ENCODE results near the gene AHCTF1.

AHCTF1 gene

GRCh38 chr1:246794828-246795671 lies 136.7 kb downstream of the AHCTF1 start:
- Histone ChIP-seq H3K9me3 (ENCODE audit: control insufficient read depth, low read length) (no peaks in the 10 kb centered on the region), H3K4ac (ENCODE audit: low read depth in 1 of 2, low read length in 2 of 2) (no peak overlapping the region), H3K23ac (ENCODE audit: low read length in 2 of 2) (no peak overlapping the region), H3K14ac (ENCODE audit: low read length in 2 of 2) (peak overlapping the region in 1 of 2 experiments; percentile 48), H4K8ac (ENCODE audit: low read length) (no peak overlapping the region), H4K91ac (ENCODE audit: low read length) (no peak overlapping the region), H2BK15ac (ENCODE audit: low read depth, poor library complexity, severe bottlenecking) (no peak overlapping the region), H3K36me3 (ENCODE audit: control insufficient read depth in 1 of 2, insufficient read depth in 2 of 2, low read depth in 1 of 2, low read length in 2 of 2) (peaks cover 0 to 6% of the 10 kb centered on the region in 2 experiments), H2AFZ (ENCODE audit: low read depth, low read length) (no peak overlapping the region), H3K4me2 (ENCODE audit: low read length, poor library complexity, severe bottlenecking) (no peak overlapping the region), H3K9ac (ENCODE audit: low read length) (no peak overlapping the region), H2BK120ac (ENCODE audit: low read depth, low read length) (no peak overlapping the region), H3K4me3 (ENCODE audit: insufficient read depth in 1 of 2, low read depth in 1 of 2, low read length in 2 of 2) (no peak overlapping the region), H2AK5ac (ENCODE audit: low read length, severe bottlenecking) (no peak overlapping the region), H2BK12ac (ENCODE audit: low read length in 2 of 2) (peak overlapping the region in 1 of 2 experiments; percentile 25), H3K4me1 (ENCODE audit: control insufficient read depth, insufficient read depth, low read depth, low read length) (peaks cover 6% of the 10 kb centered on the region), H3K18ac (ENCODE audit: low read depth in 1 of 2, low read length in 2 of 2) (peak overlapping the region in 1 of 2 experiments; percentile 68), H2BK5ac (ENCODE audit: low read depth, low read length, poor library complexity, severe bottlenecking) (no peak overlapping the region), H3K27me3 (ENCODE audit: control insufficient read depth in 1 of 2, insufficient read depth in 1 of 2, low read length in 2 of 2) (peaks cover 8 to 50% of the 10 kb centered on the region in 2 experiments), H3K79me1 (replicated peaks; ENCODE audit: low read length, poor library complexity, severe bottlenecking) (no peaks in the 10 kb centered on the region), H3K27ac (ENCODE audit: low read length, poor library complexity, severe bottlenecking) (no peak overlapping the region)
- WGBS = 81% methylated on average over 25 of the region's 27 CpGs
- peak; percentile 58 for DNase-seq

- H3K9ac ChIP-seq (ENCODE audit: low read length) = no peak overlapping the region
- H2BK5ac ChIP-seq (ENCODE audit: low read depth, low read length, poor library complexity, severe bottlenecking) = no peak overlapping the region
- no peak overlapping the region for H3K18ac ChIP-seq (ENCODE audit: low read depth in 1 of 2, low read length in 2 of 2)
- H3K4me3 ChIP-seq (ENCODE audit: insufficient read depth in 1 of 2, low read depth in 1 of 2, low read length in 2 of 2) = no peak overlapping the region
- peaks cover 0 to 6% of the 10 kb centered on the region in 2 experiments for H3K36me3 ChIP-seq (ENCODE audit: control insufficient read depth in 1 of 2, insufficient read depth in 2 of 2, low read depth in 1 of 2, low read length in 2 of 2)
- H3K27ac ChIP-seq (ENCODE audit: low read length, poor library complexity, severe bottlenecking) = no peak overlapping the region
- H3K23ac ChIP-seq (ENCODE audit: low read length in 2 of 2) = no peak overlapping the region
- no peak overlapping the region for H2AFZ ChIP-seq (ENCODE audit: low read depth, low read length)
- WGBS = 44% methylated on average over 16 of the region's 18 CpGs
- no peak overlapping the region for H2AK5ac ChIP-seq (ENCODE audit: low read length, severe bottlenecking)
- H3K4ac ChIP-seq (ENCODE audit: low read depth in 1 of 2, low read length in 2 of 2) = no peak overlapping the region
- no peaks in the 10 kb centered on the region for H3K9me3 ChIP-seq (ENCODE audit: control insufficient read depth, low read length)
- H3K4me2 ChIP-seq (ENCODE audit: low read length, poor library complexity, severe bottlenecking) = no peak overlapping the region
- peaks cover 8 to 46% of the 10 kb centered on the region in 2 experiments for H3K27me3 ChIP-seq (ENCODE audit: control insufficient read depth in 1 of 2, insufficient read depth in 1 of 2, low read length in 2 of 2)
- no peak overlapping the region for H4K8ac ChIP-seq (ENCODE audit: low read length)
- H3K4me1 ChIP-seq (ENCODE audit: control insufficient read depth, insufficient read depth, low read depth, low read length) = peaks cover 6% of the 10 kb centered on the region
- H3K14ac ChIP-seq (ENCODE audit: low read length in 2 of 2) = no peak overlapping the region
- H2BK12ac ChIP-seq (ENCODE audit: low read length in 2 of 2) = no peak overlapping the region
- no peaks in the 10 kb centered on the region for H3K79me1 ChIP-seq (replicated peaks; ENCODE audit: low read length, poor library complexity, severe bottlenecking)
- no peak overlapping the region for H2BK15ac ChIP-seq (ENCODE audit: low read depth, poor library complexity, severe bottlenecking)
- no peak overlapping the region for H2BK120ac ChIP-seq (ENCODE audit: low read depth, low read length)
- H4K91ac ChIP-seq (ENCODE audit: low read length) = no peak overlapping the region
- DNase-seq = peak; percentile 30
Observed at GRCh38 chr1:246794048-246794827, 137.5 kb downstream of the AHCTF1 start.

- Histone ChIP-seq H4K91ac (ENCODE audit: low read length) (no peak overlapping the region), H3K4ac (ENCODE audit: low read depth in 1 of 2, low read length in 2 of 2) (no peak overlapping the region), H3K4me2 (ENCODE audit: low read length, poor library complexity, severe bottlenecking) (no peak overlapping the region), H2BK12ac (ENCODE audit: low read length in 2 of 2) (no peak overlapping the region), H2AK5ac (ENCODE audit: low read length, severe bottlenecking) (no peak overlapping the region), H3K4me1 (ENCODE audit: control insufficient read depth, insufficient read depth, low read depth, low read length) (peaks cover 9% of the 10 kb centered on the region), H3K79me1 (replicated peaks; ENCODE audit: low read length, poor library complexity, severe bottlenecking) (no peaks in the 10 kb centered on the region), H2BK15ac (ENCODE audit: low read depth, poor library complexity, severe bottlenecking) (no peak overlapping the region), H3K36me3 (ENCODE audit: control insufficient read depth in 1 of 2, insufficient read depth in 2 of 2, low read depth in 1 of 2, low read length in 2 of 2) (peaks cover 0 to 6% of the 10 kb centered on the region in 2 experiments), H2BK5ac (ENCODE audit: low read depth, low read length, poor library complexity, severe bottlenecking) (no peak overlapping the region), H3K23ac (ENCODE audit: low read length in 2 of 2) (no peak overlapping the region), H2BK120ac (ENCODE audit: low read depth, low read length) (no peak overlapping the region), H3K9ac (ENCODE audit: low read length) (no peak overlapping the region), H4K8ac (ENCODE audit: low read length) (no peak overlapping the region), H3K9me3 (ENCODE audit: control insufficient read depth, low read length) (no peaks in the 10 kb centered on the region), H3K27me3 (ENCODE audit: control insufficient read depth in 1 of 2, insufficient read depth in 1 of 2, low read length in 2 of 2) (peaks cover under 1 to 38% of the 10 kb centered on the region in 2 experiments), H3K27ac (ENCODE audit: low read length, poor library complexity, severe bottlenecking) (no peak overlapping the region), H3K18ac (ENCODE audit: low read depth in 1 of 2, low read length in 2 of 2) (no peak overlapping the region), H3K14ac (ENCODE audit: low read length in 2 of 2) (no peak overlapping the region), H2AFZ (ENCODE audit: low read depth, low read length) (no peak overlapping the region), H3K4me3 (ENCODE audit: insufficient read depth in 1 of 2, low read depth in 1 of 2, low read length in 2 of 2) (no peak overlapping the region)
- 62% methylated on average over 6 of the region's 6 CpGs for WGBS
- no peak for DNase-seq
Observed at GRCh38 chr1:246793356-246793896, 138.3 kb downstream of the AHCTF1 start.

GRCh38 chr1:246792603-246793002 lies 139.1 kb downstream of the AHCTF1 start:
- Histone ChIP-seq H2BK5ac (ENCODE audit: low read depth, low read length, poor library complexity, severe bottlenecking) (no peak overlapping the region), H3K18ac (ENCODE audit: low read depth in 1 of 2, low read length in 2 of 2) (no peak overlapping the region), H2BK120ac (ENCODE audit: low read depth, low read length) (no peak overlapping the region), H4K91ac (ENCODE audit: low read length) (no peak overlapping the region), H3K4me1 (ENCODE audit: control insufficient read depth, insufficient read depth, low read depth, low read length) (peaks cover 9% of the 10 kb centered on the region), H2BK15ac (ENCODE audit: low read depth, poor library complexity, severe bottlenecking) (no peak overlapping the region), H2BK12ac (ENCODE audit: low read length in 2 of 2) (no peak overlapping the region), H3K27ac (ENCODE audit: low read length, poor library complexity, severe bottlenecking) (no peak overlapping the region), H3K4me2 (ENCODE audit: low read length, poor library complexity, severe bottlenecking) (no peak overlapping the region), H3K9me3 (ENCODE audit: control insufficient read depth, low read length) (no peaks in the 10 kb centered on the region), H3K27me3 (ENCODE audit: control insufficient read depth in 1 of 2, insufficient read depth in 1 of 2, low read length in 2 of 2) (peaks cover 0 to 30% of the 10 kb centered on the region in 2 experiments), H2AFZ (ENCODE audit: low read depth, low read length) (no peak overlapping the region), H3K4ac (ENCODE audit: low read depth in 1 of 2, low read length in 2 of 2) (no peak overlapping the region), H3K36me3 (ENCODE audit: control insufficient read depth in 1 of 2, insufficient read depth in 2 of 2, low read depth in 1 of 2, low read length in 2 of 2) (peaks cover 0 to 6% of the 10 kb centered on the region in 2 experiments), H3K4me3 (ENCODE audit: insufficient read depth in 1 of 2, low read depth in 1 of 2, low read length in 2 of 2) (no peak overlapping the region), H3K9ac (ENCODE audit: low read length) (no peak overlapping the region), H4K8ac (ENCODE audit: low read length) (no peak overlapping the region), H3K14ac (ENCODE audit: low read length in 2 of 2) (no peak overlapping the region), H3K23ac (ENCODE audit: low read length in 2 of 2) (no peak overlapping the region), H2AK5ac (ENCODE audit: low read length, severe bottlenecking) (no peak overlapping the region), H3K79me1 (replicated peaks; ENCODE audit: low read length, poor library complexity, severe bottlenecking) (no peaks in the 10 kb centered on the region)
- 94% methylated on average over 25 of the region's 25 CpGs for WGBS
- DNase-seq = no peak
